Mesenchymal stem cell (in vitro differentiated cells and primary cell): ENCODE results near the gene CFAP119.

Source experiments
- DNase-seq: peaks from one replicate; pipeline ENCODE4 v3.0.0-alpha.2; 2013
- H2AFZ ChIP-seq: one replicate; pipeline ENCODE4 v1.6.1; 2013; ENCODE audit warnings: low read depth, mild to moderate bottlenecking, control low read depth, inconsistent platforms, low read length, moderate library complexity
- H2AK5ac ChIP-seq: 2 replicates; pipeline ENCODE4 v1.6.1; 2013; ENCODE audit warnings: low read length, moderate library complexity, mild to moderate bottlenecking, inconsistent platforms; ENCODE audit not compliant: severe bottlenecking
- H2BK120ac ChIP-seq: one replicate; pipeline ENCODE4 v1.6.1; 2013; ENCODE audit warnings: low read depth, mild to moderate bottlenecking, inconsistent platforms, low read length, moderate library complexity
- H2BK12ac ChIP-seq, 2 experiments: one replicate each; pipeline ENCODE4 v1.6.1; 2013; ENCODE audit warnings: inconsistent platforms in 2 of 2, low read length in 2 of 2, mild to moderate bottlenecking in 2 of 2, moderate library complexity in 2 of 2, control low read depth in 1 of 2
- H2BK15ac ChIP-seq: one replicate; pipeline ENCODE4 v1.6.1; 2013; ENCODE audit warnings: mild to moderate bottlenecking, low read depth, inconsistent platforms; ENCODE audit not compliant: poor library complexity, severe bottlenecking
- H2BK5ac ChIP-seq: 2 replicates; pipeline ENCODE4 v1.6.1; 2013; ENCODE audit warnings: low read depth, mild to moderate bottlenecking, low read length, control low read depth, inconsistent platforms; ENCODE audit not compliant: poor library complexity, severe bottlenecking
- H3K14ac ChIP-seq, 2 experiments: one replicate each; pipeline ENCODE4 v1.6.1; 2013; ENCODE audit warnings: inconsistent platforms in 2 of 2, low read length in 2 of 2, control low read depth in 1 of 2, mild to moderate bottlenecking in 1 of 2, moderate library complexity in 1 of 2
- H3K18ac ChIP-seq, 2 experiments: one replicate each; pipeline ENCODE4 v1.6.1; 2013; ENCODE audit warnings: inconsistent platforms in 2 of 2, low read length in 2 of 2, control low read depth in 1 of 2, low read depth in 1 of 2, mild to moderate bottlenecking in 1 of 2
- H3K23ac ChIP-seq, 2 experiments: one replicate each; pipeline ENCODE4 v1.6.1; 2013; ENCODE audit warnings: inconsistent platforms in 2 of 2, low read length in 2 of 2, mild to moderate bottlenecking in 2 of 2, moderate library complexity in 2 of 2, control low read depth in 1 of 2
- H3K27ac ChIP-seq: 2 replicates; pipeline ENCODE4 v1.5.1; 2013; ENCODE audit warnings: mild to moderate bottlenecking, moderate library complexity, low read length, control low read depth, inconsistent platforms; ENCODE audit not compliant: poor library complexity, severe bottlenecking
- H3K27me3 ChIP-seq, 2 experiments: 2 replicates each; pipeline versions ENCODE4 v1.6.1 to v1.7.0; 2013; ENCODE audit warnings: low read length in 2 of 2, mild to moderate bottlenecking in 2 of 2, moderate library complexity in 2 of 2, control low read depth in 1 of 2, inconsistent platforms in 1 of 2; ENCODE audit not compliant: control insufficient read depth in 1 of 2, insufficient read depth in 1 of 2
- H3K36me3 ChIP-seq, 2 experiments: 2 replicates each; pipeline versions ENCODE4 v1.6.1 to v1.7.0; 2013; ENCODE audit warnings: low read length in 2 of 2, control low read depth in 1 of 2, inconsistent platforms in 1 of 2, low read depth in 1 of 2, mild to moderate bottlenecking in 1 of 2; ENCODE audit not compliant: insufficient read depth in 2 of 2, control insufficient read depth in 1 of 2
- H3K4ac ChIP-seq, 2 experiments: one replicate each; pipeline ENCODE4 v1.6.1; 2013; ENCODE audit warnings: inconsistent platforms in 2 of 2, low read length in 2 of 2, mild to moderate bottlenecking in 2 of 2, moderate library complexity in 2 of 2, control low read depth in 1 of 2, low read depth in 1 of 2
- H3K4me1 ChIP-seq: 2 replicates; pipeline ENCODE4 v1.6.1; 2013; ENCODE audit warnings: low read depth, low read length, control low read depth; ENCODE audit not compliant: control insufficient read depth, insufficient read depth
- H3K4me2 ChIP-seq: 2 replicates; pipeline ENCODE4 v1.6.1; 2013; ENCODE audit warnings: low read length, mild to moderate bottlenecking, inconsistent platforms; ENCODE audit not compliant: poor library complexity, severe bottlenecking
- H3K4me3 ChIP-seq, 2 experiments: 2 replicates each; pipeline versions ENCODE4 v1.5.1 to v1.7.0; 2013; ENCODE audit warnings: low read length in 2 of 2, mild to moderate bottlenecking in 2 of 2, control low read depth in 1 of 2, low read depth in 1 of 2; ENCODE audit not compliant: insufficient read depth in 1 of 2
- H3K79me1 ChIP-seq: replicated peaks from 2 replicates; pipeline ENCODE4 v1.6.1; 2013; ENCODE audit warnings: mild to moderate bottlenecking, control low read depth, low read length, inconsistent platforms; ENCODE audit not compliant: poor library complexity, severe bottlenecking
- H3K9ac ChIP-seq: 2 replicates; pipeline ENCODE4 v1.7.0; 2013; ENCODE audit warnings: mild to moderate bottlenecking, low read length, moderate library complexity
- H3K9me3 ChIP-seq: 2 replicates; pipeline ENCODE4 v1.7.0; 2013; ENCODE audit warnings: mild to moderate bottlenecking, low read length; ENCODE audit not compliant: control insufficient read depth
- H4K8ac ChIP-seq: one replicate; pipeline ENCODE4 v1.6.1; 2013; ENCODE audit warnings: inconsistent platforms, mild to moderate bottlenecking, low read length, moderate library complexity
- H4K91ac ChIP-seq: one replicate; pipeline ENCODE4 v1.6.1; 2013; ENCODE audit warnings: mild to moderate bottlenecking, low read length, inconsistent platforms
- WGBS: methylation state at CpG from one replicate; pipeline ENCODE4 v1.1.7; 2013; ENCODE audit warnings: mixed read lengths; 5-methylcytosine and 5-hydroxymethylcytosine counted together

Gene CFAP119

DNA sequence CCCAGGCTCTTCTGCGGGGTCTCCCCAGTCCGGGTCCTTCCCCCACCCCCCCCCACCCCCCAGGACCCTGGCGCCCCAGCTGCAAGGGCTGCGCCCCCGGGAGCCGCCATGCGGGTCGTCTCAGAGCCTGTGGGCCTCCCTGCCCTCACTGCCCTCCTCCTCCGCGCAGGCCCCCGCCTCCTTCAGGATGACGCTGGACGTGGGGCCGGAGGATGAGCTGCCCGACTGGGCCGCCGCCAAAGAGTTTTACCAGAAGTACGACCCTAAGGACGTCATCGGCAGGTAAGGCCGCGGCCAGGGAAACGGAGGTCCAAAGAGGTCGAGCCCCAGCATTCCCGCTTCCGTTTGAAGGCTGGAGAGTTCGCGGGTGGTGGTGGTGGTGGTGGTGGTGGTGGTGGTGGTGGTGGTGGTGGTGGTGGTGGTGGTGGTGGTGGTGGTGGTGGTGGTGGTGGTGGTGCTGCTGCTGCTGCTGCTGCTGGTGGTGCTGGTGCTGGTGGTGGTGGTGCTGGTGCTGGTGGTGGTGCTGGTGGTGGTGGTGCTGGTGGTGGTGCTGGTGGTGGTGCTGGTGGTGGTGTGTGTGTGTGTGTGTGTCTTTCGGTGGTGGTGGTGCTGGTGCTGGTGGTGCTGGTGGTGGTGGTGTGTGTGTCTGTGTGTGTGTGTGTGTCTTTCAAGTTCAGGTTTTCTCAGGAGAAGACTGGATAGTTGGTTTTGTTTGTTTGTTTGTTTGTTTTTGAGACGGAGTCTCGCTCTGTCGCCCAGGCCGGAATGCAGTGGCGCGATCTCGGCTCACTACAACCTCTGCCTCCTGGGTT is 13.0 kb downstream of the CFAP119 start:
- WGBS: 21% methylated on average over 26 of the region's 36 CpGs
- no peak overlapping the region for H2BK120ac ChIP-seq

DNA sequence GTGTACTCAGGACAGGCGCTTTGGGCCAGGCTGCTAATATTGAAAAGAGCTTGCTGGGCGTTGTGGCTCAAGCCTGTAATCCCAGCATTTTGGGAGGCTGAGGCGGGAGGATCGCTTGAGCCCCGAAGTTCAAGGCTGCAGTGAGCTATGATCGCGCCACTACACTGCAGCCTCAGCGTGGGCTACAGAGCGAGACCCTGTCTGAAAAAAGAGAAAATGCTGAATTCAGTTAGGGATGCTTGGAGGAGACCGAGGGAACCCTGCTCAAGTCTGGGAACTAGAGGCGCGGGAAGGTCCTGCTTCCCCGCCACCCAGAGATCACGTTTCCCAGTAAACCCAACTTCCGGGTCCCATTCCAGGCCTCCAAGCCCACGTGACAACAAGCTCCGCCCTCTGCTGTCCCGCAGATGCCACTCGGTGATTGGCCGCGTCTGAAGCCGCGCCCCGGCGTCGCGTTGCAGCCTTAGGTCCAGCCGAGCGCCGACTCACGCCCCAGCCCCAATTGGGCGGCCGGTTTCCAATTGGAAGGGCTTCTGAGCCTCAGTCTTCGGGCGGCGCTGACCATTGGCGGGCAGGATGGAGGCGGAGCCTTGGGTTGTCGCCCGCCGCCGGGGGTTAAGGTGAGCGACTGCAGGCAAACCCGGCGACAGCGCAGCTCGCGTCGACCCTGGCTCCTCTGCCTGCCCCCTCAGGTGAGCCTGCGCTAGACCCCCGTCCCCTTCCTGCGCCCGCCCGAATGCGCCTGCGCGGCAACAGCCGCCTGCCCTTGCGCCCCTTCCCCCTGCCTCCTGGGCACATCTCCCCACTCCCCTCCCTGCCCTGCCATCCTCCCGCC is 13.8 kb downstream of the CFAP119 start, which contains the start of gene PHKG2:
TSS of gene PHKG2 (plus strand) at position 627 of the 835 bp plus-strand sequence. CDS start 396 bp downstream, outside the sequence.
- Histone ChIP-seq H3K4me2 (peak within 1 kb of the TSS; percentile 76), H3K9me3 (no peaks in the 10 kb centered on the region), H2BK5ac (no peak within 1 kb of the TSS), H3K23ac (peak within 1 kb of the TSS in 1 of 2 experiments; percentile 95), H3K18ac (peak within 1 kb of the TSS; percentile 75 to 94), H3K4ac (peak within 1 kb of the TSS; percentile 62 to 71), H3K4me3 (peak within 1 kb of the TSS; percentile 83 to 98), H3K9ac (peak within 1 kb of the TSS; percentile 90), H3K27me3 (no peaks in the 10 kb centered on the region), H3K4me1 (peaks cover 9% of the 10 kb centered on the region), H2AFZ (peak within 1 kb of the TSS; percentile 77), H2BK12ac (peak within 1 kb of the TSS in 1 of 2 experiments; percentile 6), H3K27ac (peak within 1 kb of the TSS; percentile 77), H2AK5ac (peak within 1 kb of the TSS; percentile 80), H3K79me1 (peaks cover 13% of the 10 kb centered on the region), H2BK120ac (no peak within 1 kb of the TSS), H3K36me3 (peaks cover 26 to 42% of the 10 kb centered on the region in 2 experiments), H4K91ac (peak within 1 kb of the TSS; percentile 77), H2BK15ac (peak within 1 kb of the TSS; percentile 12), H4K8ac (peak within 1 kb of the TSS; percentile 77), H3K14ac (peak within 1 kb of the TSS in 1 of 2 experiments; percentile 99)
- DNase-seq: peak; percentile 99
- 7% methylated on average over 56 of the region's 60 CpGs for WGBS

More for the DNA sequence above, 13.0 kb downstream of the CFAP119 start:
- no peak overlapping the region for H4K91ac ChIP-seq
- H4K8ac ChIP-seq: no peak overlapping the region
- H3K27me3 ChIP-seq: no peaks in the 10 kb centered on the region
- peak overlapping the region in 1 of 2 experiments; percentile 86 for H3K14ac ChIP-seq
- peak overlapping the region in 1 of 2 experiments; percentile 46 for H3K18ac ChIP-seq
- H3K4me2 ChIP-seq: peak overlapping the region; percentile 41
- peak overlapping the region; percentile 90 for H3K9ac ChIP-seq
- H3K27ac ChIP-seq: no peak overlapping the region
- H2BK12ac ChIP-seq: no peak overlapping the region
- H2BK15ac ChIP-seq: no peak overlapping the region
- H3K9me3 ChIP-seq: no peaks in the 10 kb centered on the region
- no peak overlapping the region for H2BK5ac ChIP-seq
- H3K79me1 ChIP-seq: peaks cover 12% of the 10 kb centered on the region
- peaks cover 28 to 47% of the 10 kb centered on the region in 2 experiments for H3K36me3 ChIP-seq
- H3K23ac ChIP-seq: no peak overlapping the region
- H2AK5ac ChIP-seq: no peak overlapping the region
- H2AFZ ChIP-seq: no peak overlapping the region
- H3K4me1 ChIP-seq: peaks cover 9% of the 10 kb centered on the region
- no peak overlapping the region for H3K4ac ChIP-seq
- peak; percentile 61 for DNase-seq
- peak overlapping the region; percentile 83 to 98 for H3K4me3 ChIP-seq

DNA sequence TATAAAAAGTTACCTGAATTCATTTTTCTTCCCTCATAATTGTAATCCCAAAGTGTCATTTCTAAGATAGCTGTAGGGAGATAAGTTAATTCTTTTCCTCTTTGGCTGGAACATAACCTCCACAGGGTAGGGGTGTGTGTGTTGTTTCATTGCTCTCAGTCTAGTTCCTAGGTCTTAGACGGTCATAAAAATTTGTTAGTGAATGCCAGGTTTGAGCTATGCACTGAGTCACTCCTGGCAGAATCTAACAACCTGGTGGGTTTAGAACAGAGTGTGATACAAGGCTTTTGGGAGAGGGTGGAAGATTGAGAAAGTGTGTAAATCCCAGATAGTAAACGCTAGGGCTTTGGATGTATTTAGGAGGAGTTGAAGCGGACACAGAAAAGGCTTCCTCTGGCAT is 14.5 kb downstream of the CFAP119 start:
- H3K23ac ChIP-seq: no peak overlapping the region
- no peak overlapping the region for H2BK120ac ChIP-seq
- peak overlapping the region; percentile 77 for H3K27ac ChIP-seq
- no peak overlapping the region for H4K91ac ChIP-seq
- H3K14ac ChIP-seq: no peak overlapping the region
- no peaks in the 10 kb centered on the region for H3K27me3 ChIP-seq
- peak overlapping the region; percentile 90 for H3K9ac ChIP-seq
- H3K9me3 ChIP-seq: no peaks in the 10 kb centered on the region
- H3K4me1 ChIP-seq: peaks cover 9% of the 10 kb centered on the region
- H3K4me2 ChIP-seq: no peak overlapping the region
- no peak for DNase-seq
- peaks cover 27 to 38% of the 10 kb centered on the region in 2 experiments for H3K36me3 ChIP-seq
- H2AFZ ChIP-seq: no peak overlapping the region
- no peak overlapping the region for H3K18ac ChIP-seq
- H2BK12ac ChIP-seq: peak overlapping the region in 1 of 2 experiments; percentile 6
- H2BK15ac ChIP-seq: no peak overlapping the region
- no peak overlapping the region for H2BK5ac ChIP-seq
- H4K8ac ChIP-seq: peak overlapping the region; percentile 77
- peak overlapping the region in 1 of 2 experiments; percentile 83 for H3K4me3 ChIP-seq
- H3K79me1 ChIP-seq: peaks cover 15% of the 10 kb centered on the region
- H3K4ac ChIP-seq: no peak overlapping the region
- WGBS: 64% methylated on average over 3 of the region's 3 CpGs
- peak overlapping the region; percentile 70 for H2AK5ac ChIP-seq
